AG09309 (cell line): Measurements from ENCODE around the gene GTF2IRD1.
A peak's percentile ranks its signal among the peaks of the same experiment; 100 is the strongest.

Experiments
- DNase-seq: peaks from one replicate; pipeline ENCODE4 v3.0.0-alpha.2; 2010; ENCODE audit warnings: low read depth
- H3K4me3 ChIP-seq: 2 replicates; pipeline ENCODE4 v1.5.1; 2011; ENCODE audit warnings: mild to moderate bottlenecking, low read depth, low read length, moderate library complexity; ENCODE audit not compliant: control insufficient read depth
- TF ChIP-seq, protein P1 (sequence below): IDR thresholded peaks from 2 replicates; pipeline ENCODE4 v1.5.1; 2011; ENCODE audit warnings: mild to moderate bottlenecking, low read depth, low read length, inconsistent platforms; ENCODE audit not compliant: insufficient read depth, control insufficient read depth; ENCODE audit errors: missing control alignments

Gene GTF2IRD1, protein sequence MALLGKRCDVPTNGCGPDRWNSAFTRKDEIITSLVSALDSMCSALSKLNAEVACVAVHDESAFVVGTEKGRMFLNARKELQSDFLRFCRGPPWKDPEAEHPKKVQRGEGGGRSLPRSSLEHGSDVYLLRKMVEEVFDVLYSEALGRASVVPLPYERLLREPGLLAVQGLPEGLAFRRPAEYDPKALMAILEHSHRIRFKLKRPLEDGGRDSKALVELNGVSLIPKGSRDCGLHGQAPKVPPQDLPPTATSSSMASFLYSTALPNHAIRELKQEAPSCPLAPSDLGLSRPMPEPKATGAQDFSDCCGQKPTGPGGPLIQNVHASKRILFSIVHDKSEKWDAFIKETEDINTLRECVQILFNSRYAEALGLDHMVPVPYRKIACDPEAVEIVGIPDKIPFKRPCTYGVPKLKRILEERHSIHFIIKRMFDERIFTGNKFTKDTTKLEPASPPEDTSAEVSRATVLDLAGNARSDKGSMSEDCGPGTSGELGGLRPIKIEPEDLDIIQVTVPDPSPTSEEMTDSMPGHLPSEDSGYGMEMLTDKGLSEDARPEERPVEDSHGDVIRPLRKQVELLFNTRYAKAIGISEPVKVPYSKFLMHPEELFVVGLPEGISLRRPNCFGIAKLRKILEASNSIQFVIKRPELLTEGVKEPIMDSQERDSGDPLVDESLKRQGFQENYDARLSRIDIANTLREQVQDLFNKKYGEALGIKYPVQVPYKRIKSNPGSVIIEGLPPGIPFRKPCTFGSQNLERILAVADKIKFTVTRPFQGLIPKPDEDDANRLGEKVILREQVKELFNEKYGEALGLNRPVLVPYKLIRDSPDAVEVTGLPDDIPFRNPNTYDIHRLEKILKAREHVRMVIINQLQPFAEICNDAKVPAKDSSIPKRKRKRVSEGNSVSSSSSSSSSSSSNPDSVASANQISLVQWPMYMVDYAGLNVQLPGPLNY

GRCh38 chr7:74453322-74454011, at the start of gene GTF2IRD1:
Gene GTF2IRD1 (plus strand): TSS chr7:74453906. CDS start chr7:74508081, 54,175 bp downstream.
- peak within 1 kb of the TSS; percentile 71 for H3K4me3 ChIP-seq
- DNase-seq, result peak; percentile 35
- TF ChIP-seq, protein P1, sequence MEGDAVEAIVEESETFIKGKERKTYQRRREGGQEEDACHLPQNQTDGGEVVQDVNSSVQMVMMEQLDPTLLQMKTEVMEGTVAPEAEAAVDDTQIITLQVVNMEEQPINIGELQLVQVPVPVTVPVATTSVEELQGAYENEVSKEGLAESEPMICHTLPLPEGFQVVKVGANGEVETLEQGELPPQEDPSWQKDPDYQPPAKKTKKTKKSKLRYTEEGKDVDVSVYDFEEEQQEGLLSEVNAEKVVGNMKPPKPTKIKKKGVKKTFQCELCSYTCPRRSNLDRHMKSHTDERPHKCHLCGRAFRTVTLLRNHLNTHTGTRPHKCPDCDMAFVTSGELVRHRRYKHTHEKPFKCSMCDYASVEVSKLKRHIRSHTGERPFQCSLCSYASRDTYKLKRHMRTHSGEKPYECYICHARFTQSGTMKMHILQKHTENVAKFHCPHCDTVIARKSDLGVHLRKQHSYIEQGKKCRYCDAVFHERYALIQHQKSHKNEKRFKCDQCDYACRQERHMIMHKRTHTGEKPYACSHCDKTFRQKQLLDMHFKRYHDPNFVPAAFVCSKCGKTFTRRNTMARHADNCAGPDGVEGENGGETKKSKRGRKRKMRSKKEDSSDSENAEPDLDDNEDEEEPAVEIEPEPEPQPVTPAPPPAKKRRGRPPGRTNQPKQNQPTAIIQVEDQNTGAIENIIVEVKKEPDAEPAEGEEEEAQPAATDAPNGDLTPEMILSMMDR, result no peak

DNA sequence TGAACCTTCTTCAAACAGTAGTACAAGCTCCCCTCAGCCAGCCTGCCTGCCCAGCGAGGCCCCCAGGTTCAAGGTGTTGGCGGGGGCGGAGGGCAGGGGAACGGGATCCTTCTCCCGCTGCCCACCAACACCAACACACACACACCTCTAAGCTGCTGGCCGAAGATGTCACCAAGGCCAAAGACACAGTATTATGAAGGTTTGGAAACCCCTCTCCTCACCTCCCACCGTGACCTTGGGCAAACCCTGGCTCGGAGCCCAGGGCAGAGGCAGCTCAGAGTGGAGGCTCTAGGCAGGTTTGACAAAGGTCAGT, 49.4 kb upstream of the GTF2IRD1 start:
- TF ChIP-seq, protein P1, result no peak
- H3K4me3 ChIP-seq, result no peak overlapping the region
- no peak for DNase-seq

DNA sequence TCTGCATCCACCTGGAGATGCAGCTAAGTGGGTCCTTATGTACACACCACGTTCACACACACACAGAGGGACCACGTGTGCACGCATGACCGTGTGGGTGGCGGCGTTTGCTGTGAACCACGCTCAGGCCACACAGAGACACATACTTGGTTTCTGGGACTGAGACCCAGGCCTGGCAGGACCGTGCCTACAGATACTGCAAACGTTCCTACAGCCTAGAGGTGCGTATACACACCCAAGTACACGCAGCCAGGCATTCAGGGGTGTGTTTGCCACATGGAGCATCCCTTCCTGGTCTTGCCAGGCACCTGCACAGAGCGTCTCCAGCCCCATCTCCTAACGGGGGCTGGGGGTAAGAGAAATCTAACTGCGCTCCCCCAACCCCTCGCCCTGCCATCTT, 49.0 kb upstream of the GTF2IRD1 start:
- no peak for DNase-seq
- TF ChIP-seq, protein P1, result no peak
- H3K4me3 ChIP-seq, result no peak overlapping the region

DNA sequence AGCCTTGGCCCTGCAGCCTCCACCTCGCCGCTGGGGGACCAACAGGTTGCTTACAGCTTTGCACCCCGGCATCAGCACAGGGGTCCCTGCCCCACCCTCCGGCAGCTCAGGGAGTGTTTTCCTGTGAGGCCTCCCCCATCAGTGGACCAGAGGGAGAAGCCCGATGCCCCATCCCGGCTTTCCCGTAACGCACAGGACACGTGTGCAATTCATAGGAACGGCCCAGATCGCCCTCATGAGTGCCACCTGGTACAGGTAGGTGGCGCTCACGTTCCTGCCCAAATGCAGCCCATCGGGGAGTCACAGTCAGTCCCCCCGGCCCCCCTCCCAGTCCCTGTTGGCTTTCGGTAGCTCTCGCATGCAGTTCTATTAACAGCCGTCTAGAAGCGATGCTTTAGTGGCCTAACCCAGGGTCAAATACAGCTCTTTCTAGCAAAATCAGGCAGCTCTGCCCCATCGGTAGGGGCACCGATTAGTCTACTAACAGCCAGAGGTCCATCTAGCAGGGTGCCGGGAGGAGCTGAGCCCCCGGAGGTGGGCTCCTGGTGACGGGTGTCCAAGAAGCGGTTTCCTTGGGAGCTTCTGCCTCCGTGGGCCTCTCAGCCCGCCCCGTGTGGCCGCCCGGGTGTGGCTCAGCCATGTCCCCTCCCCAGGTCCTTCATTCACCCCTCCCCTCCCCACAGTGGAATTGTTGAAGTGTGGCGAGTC, 48.4 kb upstream of the GTF2IRD1 start:
- TF ChIP-seq, protein P1, result peak; percentile 21
- no peak for DNase-seq
- no peak overlapping the region for H3K4me3 ChIP-seq

GRCh38 chr7:74405899-74406512, 47.7 kb upstream of the GTF2IRD1 start:
- no peak overlapping the region for H3K4me3 ChIP-seq
- TF ChIP-seq, protein P1, result no peak

More at GRCh38 chr7:74405899-74406512, 47.7 kb upstream of the GTF2IRD1 start:
- DNase-seq, result no peak
